Measurements from ENCODE around the gene OST4. TPM values are rescaled to one million over a fixed set of nuclear protein-coding genes. Genes with fewer than 3 reads are reported as not detected.
A peak's percentile ranks its signal among the peaks of the same experiment; 100 is the strongest.

Gene OST4
- total RNA-seq, 1 donor from 2014 or later, result 379 TPM

DNA sequence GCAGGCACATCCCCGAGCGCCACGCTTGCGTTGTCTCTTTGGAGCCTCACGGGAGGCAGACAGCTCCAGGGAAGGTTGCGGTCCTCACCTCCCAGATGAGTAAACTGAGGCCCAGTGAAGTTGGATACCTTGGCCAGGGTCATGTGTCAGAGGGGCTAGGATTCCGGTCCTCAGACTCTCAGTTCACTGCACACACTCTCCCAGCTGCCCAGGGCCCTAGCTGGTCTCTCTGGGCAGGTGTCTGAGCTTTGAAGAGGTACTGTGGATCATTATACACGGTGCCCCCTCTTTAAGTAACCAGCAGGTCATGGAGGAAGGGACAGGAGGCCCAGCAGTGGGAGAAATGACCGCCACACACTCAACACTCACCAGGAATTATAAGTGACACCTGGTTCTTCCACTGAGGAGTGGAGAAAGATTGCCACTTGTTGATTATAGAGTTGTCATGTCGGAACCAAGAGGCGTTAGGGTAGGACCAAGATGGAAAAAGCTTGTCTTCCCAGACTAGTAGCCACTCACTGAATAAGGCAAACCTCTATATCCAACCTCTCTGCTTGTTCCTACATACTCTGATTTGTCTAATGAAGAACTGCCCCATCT lies 38.1 kb downstream of the OST4 start:
- peaks cover 21% of the 10 kb centered on the region for H3K36me3 Mint-ChIP-seq (ENCODE audit: low read depth, unreplicated experiment)
- DNase-seq (ENCODE audit: low spot score), result no peak
- H3K27ac Mint-ChIP-seq (ENCODE audit: unreplicated experiment), result peak overlapping the region; percentile 27
- peak overlapping the region; percentile 91 for H3K4me3 Mint-ChIP-seq (ENCODE audit: unreplicated experiment)
- peaks cover 16% of the 10 kb centered on the region for H3K4me1 Mint-ChIP-seq (ENCODE audit: unreplicated experiment)
- no peak for TF ChIP-seq CTCF (IDR thresholded peaks at IDR 0.05; ENCODE audit: unreplicated experiment)
- H3K27me3 Mint-ChIP-seq (ENCODE audit: unreplicated experiment), result peaks cover 6% of the 10 kb centered on the region
- no peaks in the 10 kb centered on the region for H3K9me3 Mint-ChIP-seq (ENCODE audit: unreplicated experiment)

DNA sequence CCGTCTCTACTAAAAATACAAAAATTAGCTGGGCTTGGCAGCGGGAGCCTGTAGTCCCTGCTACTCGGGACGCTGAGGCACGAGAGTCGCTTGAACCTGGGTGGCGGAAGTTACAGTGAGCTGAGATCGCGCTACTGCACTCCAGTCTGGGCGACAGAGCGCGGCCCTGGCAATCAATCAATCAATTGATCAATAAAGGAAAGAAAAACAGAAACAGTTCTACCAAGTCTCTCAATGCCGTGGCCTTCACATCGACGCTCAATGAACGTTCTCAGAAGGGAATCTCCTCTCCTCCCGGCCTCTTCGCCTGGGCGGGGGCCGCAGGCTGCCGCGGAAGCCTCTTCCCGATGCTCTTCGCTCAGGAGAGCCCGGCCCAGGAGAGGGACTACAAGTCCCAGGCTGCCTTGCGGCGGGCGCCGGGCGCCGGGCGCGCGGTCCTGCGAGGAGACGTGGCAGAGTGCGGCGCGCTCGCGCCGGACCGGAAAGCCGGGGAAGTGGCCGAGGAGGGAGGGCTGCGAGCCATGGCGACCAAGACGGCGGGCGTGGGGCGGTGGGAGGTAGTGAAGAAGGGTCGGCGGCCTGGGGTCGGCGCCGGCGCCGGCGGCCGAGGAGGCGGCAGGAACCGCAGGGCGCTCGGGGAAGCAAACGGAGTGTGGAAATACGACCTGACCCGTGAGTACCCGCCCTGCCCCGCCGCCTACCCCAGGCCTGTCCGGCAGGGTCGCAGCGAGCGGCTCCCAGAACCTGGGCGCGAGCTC lies 38.8 kb downstream of the OST4 start, which contains the start of gene TMEM214:
TSS of gene TMEM214 (plus strand) at position 471 of the 758 bp plus-strand sequence. CDS start at position 522, 51 bp downstream.
- peak within 1 kb of the TSS; percentile 91 for H3K4me3 Mint-ChIP-seq (ENCODE audit: unreplicated experiment)
- H3K27me3 Mint-ChIP-seq (ENCODE audit: unreplicated experiment), result peaks cover 6% of the 10 kb centered on the region
- no peak for TF ChIP-seq CTCF (IDR thresholded peaks at IDR 0.05; ENCODE audit: unreplicated experiment)
- peak within 1 kb of the TSS; percentile 27 for H3K27ac Mint-ChIP-seq (ENCODE audit: unreplicated experiment)
- peaks cover 16% of the 10 kb centered on the region for H3K4me1 Mint-ChIP-seq (ENCODE audit: unreplicated experiment)
- H3K9me3 Mint-ChIP-seq (ENCODE audit: unreplicated experiment), result no peaks in the 10 kb centered on the region
- peaks cover 21% of the 10 kb centered on the region for H3K36me3 Mint-ChIP-seq (ENCODE audit: low read depth, unreplicated experiment)
- DNase-seq (ENCODE audit: low spot score), result peak; percentile 82

- Mint-ChIP-seq H3K36me3 (ENCODE audit: low read depth, unreplicated experiment) (peaks cover 4% of the 10 kb centered on the region), H3K4me1 (ENCODE audit: unreplicated experiment) (peaks cover 13% of the 10 kb centered on the region), H3K9me3 (ENCODE audit: unreplicated experiment) (no peaks in the 10 kb centered on the region), H3K4me3 (ENCODE audit: unreplicated experiment) (no peak overlapping the region), H3K27me3 (ENCODE audit: unreplicated experiment) (peaks cover 10% of the 10 kb centered on the region), H3K27ac (ENCODE audit: unreplicated experiment) (no peak overlapping the region)
- TF ChIP-seq CTCF (IDR thresholded peaks at IDR 0.05; ENCODE audit: unreplicated experiment), result no peak
- no peak for DNase-seq (ENCODE audit: low spot score)
Observed at GRCh38 chr2:27029051-27029450, 42.4 kb downstream of the OST4 start.

- peaks cover 11% of the 10 kb centered on the region for H3K27me3 Mint-ChIP-seq (ENCODE audit: unreplicated experiment)
- no peak overlapping the region for H3K27ac Mint-ChIP-seq (ENCODE audit: unreplicated experiment)
- no peak overlapping the region for H3K4me3 Mint-ChIP-seq (ENCODE audit: unreplicated experiment)
- DNase-seq (ENCODE audit: low spot score), result no peak
- no peaks in the 10 kb centered on the region for H3K9me3 Mint-ChIP-seq (ENCODE audit: unreplicated experiment)
- H3K4me1 Mint-ChIP-seq (ENCODE audit: unreplicated experiment), result peaks cover 5% of the 10 kb centered on the region
- no peak for TF ChIP-seq CTCF (IDR thresholded peaks at IDR 0.05; ENCODE audit: unreplicated experiment)
- H3K36me3 Mint-ChIP-seq (ENCODE audit: low read depth, unreplicated experiment), result peaks cover 8% of the 10 kb centered on the region
Observed at GRCh38 chr2:27027211-27027651, 44.2 kb downstream of the OST4 start.

Data from endothelial cell (in vitro differentiated cells).